ENCODE measurements around the gene MTCL1.
"Not testable (repeated sequence)": the region's sequence is repeated elsewhere in the genome, so short reads cannot be mapped to it uniquely, and the experiment has no call there.

Gene MTCL1

GRCh38 chr18:8744038-8744437 is 38.7 kb downstream of the MTCL1 start:
- no peak for DNase-seq (ENCODE audit: low read depth)

GRCh38 chr18:8744656-8745055 is 39.3 kb downstream of the MTCL1 start:
- DNase-seq (ENCODE audit: low read depth), result peak; percentile 30

- DNase-seq (ENCODE audit: low read depth), result no peak
These were observed 40.1 kb downstream of the MTCL1 start for GRCh38 chr18:8745355-8746014.

GRCh38 chr18:8747440-8747937 is 42.1 kb downstream of the MTCL1 start:
- no peak for DNase-seq (ENCODE audit: low read depth)

- DNase-seq (ENCODE audit: low read depth), result no peak
These were observed 44.1 kb downstream of the MTCL1 start for GRCh38 chr18:8749492-8749891.

GRCh38 chr18:8750954-8751415 is 45.6 kb downstream of the MTCL1 start:
- no peak for DNase-seq (ENCODE audit: low read depth)

- no peak for DNase-seq (ENCODE audit: low read depth)
These were observed 46.3 kb downstream of the MTCL1 start for GRCh38 chr18:8751692-8752091.

- DNase-seq (ENCODE audit: low read depth), result no peak
These were observed 47.0 kb downstream of the MTCL1 start for GRCh38 chr18:8752329-8752728.

- peak; percentile 24 for DNase-seq (ENCODE audit: low read depth)
These were observed 49.9 kb downstream of the MTCL1 start for GRCh38 chr18:8754995-8755960.

- DNase-seq (ENCODE audit: low read depth), result no peak
These were observed 51.2 kb downstream of the MTCL1 start for GRCh38 chr18:8756571-8756970.

GRCh38 chr18:8757396-8757997 is 52.1 kb downstream of the MTCL1 start:
- DNase-seq (ENCODE audit: low read depth), result no peak

GRCh38 chr18:8758466-8758865 is 53.1 kb downstream of the MTCL1 start:
- DNase-seq (ENCODE audit: low read depth), result no peak

GRCh38 chr18:8760984-8761383 is 55.6 kb downstream of the MTCL1 start:
- DNase-seq (ENCODE audit: low read depth), result no peak

- not testable (repeated sequence) for DNase-seq (ENCODE audit: low read depth)
These were observed 56.2 kb downstream of the MTCL1 start for GRCh38 chr18:8761535-8761934.

- no peak for DNase-seq (ENCODE audit: low read depth)
These were observed 57.6 kb downstream of the MTCL1 start for GRCh38 chr18:8762968-8763367.

- no peak for DNase-seq (ENCODE audit: low read depth)
These were observed 58.3 kb downstream of the MTCL1 start for GRCh38 chr18:8763611-8764010.

GRCh38 chr18:8765783-8766463 is 60.6 kb downstream of the MTCL1 start:
- DNase-seq (ENCODE audit: low read depth), result no peak

GRCh38 chr18:8766559-8767293 is 61.4 kb downstream of the MTCL1 start:
- no peak for DNase-seq (ENCODE audit: low read depth)

GRCh38 chr18:8767340-8767739 is 62.0 kb downstream of the MTCL1 start:
- DNase-seq (ENCODE audit: low read depth), result no peak

- no peak for DNase-seq (ENCODE audit: low read depth)
These were observed 64.2 kb downstream of the MTCL1 start for GRCh38 chr18:8769509-8770095.

GRCh38 chr18:8770657-8771056 is 65.3 kb downstream of the MTCL1 start:
- DNase-seq (ENCODE audit: low read depth), result no peak

All from activated gamma-delta T cell treated with anti-CD3 and anti-CD28 coated beads, Interleukin-2, amount 50 U/mL, for 16 hours (primary cell).